ENCODE results near the gene SPAG17.

- TF ChIP-seq CTCF (IDR thresholded peaks at IDR 0.05; ENCODE audit: insufficient read depth, low read length, poor library complexity, severe bottlenecking) = no peak
- no peak for TF ChIP-seq EZH2phosphoT487 (conservative IDR thresholded peaks at IDR 0.05; ENCODE audit: low read length)
Measured at GRCh38 chr1:118136187-118136941, 48.7 kb downstream of the SPAG17 start.
